Measurements from ENCODE around the gene SLC5A11.

SLC5A11 gene

DNA sequence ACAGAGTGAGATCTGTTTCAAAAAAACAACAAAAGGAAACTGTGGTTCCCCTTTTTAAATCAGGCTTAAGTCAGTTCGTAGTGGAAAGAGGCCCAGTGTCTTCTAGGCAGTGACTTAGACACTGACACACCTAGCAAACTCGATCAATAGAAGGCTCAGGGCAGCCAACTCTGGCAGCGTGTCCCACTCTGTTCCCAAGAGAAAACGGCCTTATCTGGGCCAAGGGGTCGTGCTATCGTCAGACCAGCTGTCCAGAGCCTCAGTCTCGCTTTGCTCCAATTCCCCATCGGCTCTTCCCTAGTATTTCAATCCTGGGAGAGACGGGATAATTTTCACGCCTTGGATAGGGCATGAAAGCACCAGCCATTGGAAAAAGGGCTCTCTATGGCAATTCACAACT is 72.9 kb downstream of the SLC5A11 start:
- DNase-seq (ENCODE audit: low spot score) = no peak

DNA sequence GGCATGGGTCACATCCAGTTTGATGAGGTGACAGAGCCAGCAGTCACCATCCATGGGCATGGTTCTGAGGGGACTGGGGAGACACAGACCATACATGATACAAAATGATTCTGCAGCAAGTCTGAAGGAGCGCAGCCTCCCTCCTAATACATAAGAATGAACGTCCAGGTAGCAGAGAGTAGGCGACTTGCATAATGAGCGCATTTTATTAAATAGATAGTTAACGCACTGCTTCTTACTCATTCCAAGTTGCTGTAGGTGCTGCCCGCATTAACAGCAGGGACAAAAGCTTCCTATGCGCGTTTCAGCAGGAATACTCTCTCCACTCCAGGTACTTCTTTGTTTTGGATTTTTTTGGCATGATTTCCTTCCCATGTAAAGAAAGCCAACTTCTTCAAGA is 73.8 kb downstream of the SLC5A11 start:
- no peak for DNase-seq (ENCODE audit: low spot score)

DNA sequence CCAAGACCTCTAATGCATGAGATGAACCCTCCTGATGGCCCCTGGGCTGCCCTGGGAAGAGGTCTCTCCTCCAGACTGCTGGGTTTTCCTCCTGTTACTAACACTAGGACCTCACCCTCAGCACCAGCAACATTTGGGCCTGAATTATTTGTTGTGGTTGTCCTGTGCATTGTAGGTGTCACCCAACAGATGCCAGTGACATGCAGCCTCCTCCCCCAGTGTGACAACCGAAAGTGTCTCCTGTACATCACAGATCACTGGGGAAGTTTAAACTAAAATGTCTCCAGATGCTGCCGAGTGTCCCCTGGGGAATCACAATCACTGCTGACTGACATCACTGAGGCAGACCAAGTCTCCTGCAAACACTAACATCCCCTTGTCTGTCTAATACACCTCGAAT is 74.8 kb downstream of the SLC5A11 start:
- DNase-seq (ENCODE audit: low spot score) = no peak

DNA sequence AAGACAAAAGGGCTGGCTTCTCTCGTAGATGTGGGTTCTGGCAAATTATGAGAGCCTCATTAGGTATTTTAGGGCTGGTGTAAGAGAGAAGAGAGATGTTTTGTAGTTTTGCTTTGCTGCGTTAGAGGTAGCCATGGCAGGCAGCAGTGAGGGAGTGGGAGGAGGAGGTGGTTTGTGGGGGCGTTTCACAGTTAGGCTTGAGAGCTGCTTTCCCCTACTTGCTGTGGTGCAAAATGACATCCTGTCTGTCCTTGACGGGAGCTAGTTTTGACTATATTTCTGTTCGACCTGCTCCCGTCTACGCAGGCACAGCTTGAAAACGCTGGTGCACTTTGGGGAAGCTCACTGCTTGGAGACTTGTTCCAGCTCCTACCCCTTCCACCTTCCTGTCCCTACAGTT is 75.5 kb downstream of the SLC5A11 start:
- DNase-seq (ENCODE audit: low spot score) = no peak

DNA sequence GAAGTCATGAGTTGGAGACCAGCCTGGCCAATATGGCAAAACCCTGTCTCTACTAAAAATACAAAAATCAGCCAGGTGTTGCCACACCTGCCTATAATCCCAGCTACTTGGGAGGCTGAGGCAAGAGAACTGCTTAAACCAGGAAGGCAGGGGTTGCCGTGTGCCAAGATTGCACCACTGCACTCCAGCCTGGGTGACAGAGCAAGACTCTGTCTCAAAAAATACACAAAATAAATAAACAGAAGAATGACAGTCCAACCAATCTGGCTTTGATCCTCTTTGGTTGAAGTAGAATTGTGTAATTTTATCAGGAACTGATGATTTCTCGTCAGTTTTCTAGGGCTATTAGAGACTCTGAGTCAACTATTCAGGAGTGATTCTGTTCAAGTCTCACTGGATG is 79.4 kb downstream of the SLC5A11 start:
- DNase-seq (ENCODE audit: low spot score) = no peak

DNA sequence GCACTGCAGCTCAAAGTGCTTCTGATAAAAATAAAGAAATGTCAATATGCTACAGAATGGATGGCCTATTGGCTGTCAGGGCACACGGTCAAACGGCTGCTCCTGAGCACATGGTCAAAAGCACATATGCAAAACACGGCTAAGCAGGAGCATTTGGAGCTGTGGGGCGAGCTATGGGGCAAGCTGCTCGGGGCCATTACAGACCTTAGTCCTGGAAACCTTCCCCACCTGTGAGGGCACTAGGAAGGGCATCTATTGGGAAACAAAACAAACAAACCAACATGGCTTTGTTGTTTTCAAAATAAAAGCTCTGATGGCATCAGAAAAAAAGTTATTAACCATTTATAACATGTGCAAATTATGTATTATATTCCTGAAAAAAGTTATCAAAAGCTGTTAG is 83.6 kb downstream of the SLC5A11 start:
- DNase-seq (ENCODE audit: low spot score) = no peak

DNA sequence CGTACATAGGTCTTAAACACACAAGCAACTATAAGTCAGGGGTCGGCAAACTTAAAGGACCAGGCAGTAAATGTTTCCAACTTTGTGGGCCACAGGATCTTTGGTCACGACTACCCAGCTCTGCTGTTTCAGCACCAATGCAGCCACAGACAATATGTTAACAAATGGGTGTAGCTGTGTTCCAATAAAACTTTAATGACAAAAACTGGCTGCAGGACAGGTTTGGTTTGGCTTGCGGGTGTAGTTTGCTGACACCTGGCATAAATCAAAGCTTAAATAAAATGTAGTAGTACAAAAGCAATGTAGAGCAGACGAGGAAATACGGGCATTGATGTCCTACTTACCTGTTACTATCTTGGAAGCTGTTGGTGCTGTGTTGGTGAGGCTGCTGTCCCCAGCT is 84.7 kb downstream of the SLC5A11 start:
- no peak for DNase-seq (ENCODE audit: low spot score)

DNA sequence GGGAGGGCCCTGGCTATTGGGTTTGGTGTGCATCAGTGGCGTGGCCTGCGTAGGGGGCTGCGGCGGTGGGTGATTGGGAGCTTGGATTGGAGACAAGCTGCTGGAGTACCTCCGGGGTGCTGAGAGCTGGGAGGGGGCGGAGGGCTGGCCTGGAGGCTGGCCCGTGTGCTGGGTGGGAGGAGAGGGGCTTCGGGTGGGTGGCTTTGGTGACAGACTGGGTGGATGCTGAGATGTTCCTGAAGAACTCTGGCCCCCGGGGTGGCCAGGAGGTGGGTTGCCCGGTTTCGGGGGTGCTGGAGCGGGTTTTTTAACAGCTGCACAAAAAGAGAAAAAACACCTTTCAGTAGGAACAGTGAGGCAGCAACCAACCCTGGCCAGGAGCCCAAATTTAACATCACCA is 85.3 kb downstream of the SLC5A11 start:
- DNase-seq (ENCODE audit: low spot score) = no peak

DNA sequence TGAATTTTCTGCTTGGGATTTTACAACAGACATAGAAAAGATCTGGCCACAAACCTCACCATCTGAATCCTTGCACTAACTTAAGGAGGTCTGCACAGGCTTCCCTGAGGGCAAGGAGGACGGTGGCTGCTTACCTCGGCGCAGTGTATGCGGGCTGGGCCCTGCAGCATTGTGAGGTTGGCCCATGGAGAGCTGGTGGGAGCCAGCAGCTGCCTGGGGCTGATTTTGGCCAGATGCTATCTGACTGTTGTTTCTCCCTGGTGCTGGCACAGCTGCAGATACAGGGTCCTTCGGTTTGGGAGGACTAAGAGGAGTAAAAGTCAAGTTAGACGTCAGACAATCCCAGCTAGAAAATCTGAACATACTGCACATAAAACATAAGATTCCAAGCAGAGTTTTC is 89.6 kb downstream of the SLC5A11 start:
- no peak for DNase-seq (ENCODE audit: low spot score)

DNA sequence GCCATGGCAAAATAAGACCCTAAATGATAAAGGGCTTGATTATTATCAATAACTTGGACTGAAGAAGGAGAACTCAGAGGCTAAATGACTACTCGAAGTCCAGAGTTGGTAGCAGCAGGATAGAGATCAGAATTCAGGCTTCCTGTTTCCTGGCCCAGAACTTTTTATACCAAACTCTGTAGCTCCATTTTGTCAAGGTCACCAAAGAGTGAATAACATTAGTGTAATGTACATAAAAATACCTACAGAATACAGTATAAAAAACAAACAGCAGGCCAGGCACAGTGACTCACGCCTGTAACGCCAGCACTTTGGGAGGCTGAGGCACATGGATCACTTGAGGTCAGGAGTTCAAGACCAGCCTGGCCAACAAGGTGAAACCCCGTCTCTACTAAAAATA is 90.4 kb downstream of the SLC5A11 start:
- no peak for DNase-seq (ENCODE audit: low spot score)

DNA sequence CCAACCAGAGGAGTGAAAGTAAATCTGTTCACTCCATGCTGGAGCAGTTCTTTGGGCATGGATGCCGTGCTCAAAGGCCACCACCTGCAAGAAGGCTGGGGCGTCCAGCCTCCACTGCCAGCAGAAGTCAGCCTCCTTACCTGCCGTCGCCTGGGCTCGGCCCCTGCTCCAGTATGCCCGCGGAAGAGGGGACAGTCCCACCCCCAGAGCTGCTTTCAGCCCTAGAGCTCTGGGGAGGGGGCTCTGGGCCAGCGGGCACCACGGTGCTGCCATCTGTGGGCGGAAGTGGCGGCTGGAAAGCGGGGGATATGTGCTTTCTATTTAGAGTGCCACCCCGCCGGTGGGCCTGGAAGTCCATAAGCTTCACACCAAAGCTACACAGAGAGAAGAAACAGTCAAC is 93.5 kb downstream of the SLC5A11 start:
- no peak for DNase-seq (ENCODE audit: low spot score)

DNA sequence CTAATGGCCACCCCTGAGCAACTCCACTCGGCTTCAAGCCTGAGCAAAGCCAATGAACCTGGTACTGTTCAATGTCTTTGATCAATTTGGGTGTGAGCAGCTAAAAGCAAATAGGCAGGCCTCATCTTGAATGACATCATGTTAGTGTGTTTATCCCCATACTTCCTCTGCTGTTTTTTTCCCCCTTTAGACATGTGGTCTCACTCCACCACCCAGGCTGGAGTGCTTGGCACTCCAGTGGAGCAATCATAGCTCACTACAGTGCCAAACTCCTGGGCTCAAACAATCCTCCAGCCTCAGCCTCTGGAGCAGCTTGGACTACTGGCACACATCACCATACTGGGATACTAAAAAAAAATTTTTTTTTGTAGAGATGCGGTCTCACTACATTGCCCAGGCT is 94.0 kb downstream of the SLC5A11 start:
- no peak for DNase-seq (ENCODE audit: low spot score)

DNA sequence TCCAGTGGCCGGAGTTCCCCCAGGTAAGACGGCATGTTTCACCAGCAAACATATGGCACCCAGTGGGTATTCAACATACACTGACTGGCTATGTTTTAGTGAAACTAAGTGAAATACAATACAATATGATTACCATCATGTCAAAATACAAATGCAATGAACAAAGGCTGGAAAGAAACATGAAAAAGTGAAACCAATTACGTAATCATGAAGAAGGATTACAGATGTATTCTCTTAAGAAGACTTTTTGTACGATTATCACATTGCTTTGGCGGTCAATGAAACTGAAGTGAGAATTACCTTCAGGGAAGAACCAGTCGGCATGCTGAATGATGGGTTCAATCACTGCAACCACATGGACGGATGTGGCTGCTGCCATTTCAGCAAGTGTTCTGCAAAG is 97.7 kb downstream of the SLC5A11 start:
- DNase-seq (ENCODE audit: low spot score) = no peak

DNA sequence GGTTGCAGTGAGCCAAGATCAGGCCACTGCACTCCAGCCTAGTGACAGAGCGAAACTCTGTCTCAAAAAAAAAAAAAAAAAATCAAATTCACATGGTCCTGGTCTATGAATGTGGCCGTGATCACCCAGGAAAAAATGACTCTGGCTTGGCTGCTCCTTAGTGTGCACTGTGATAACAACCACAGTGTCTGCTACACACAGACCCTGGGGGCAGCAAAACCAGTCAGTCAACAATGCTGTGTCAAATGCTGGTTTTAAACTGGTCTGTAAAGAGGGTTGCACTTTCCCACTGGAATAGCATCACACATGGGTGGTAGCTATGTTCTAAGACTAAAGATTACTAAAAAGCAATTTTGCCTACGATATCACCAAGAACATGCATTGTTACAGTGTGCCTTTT is 98.4 kb downstream of the SLC5A11 start:
- no peak for DNase-seq (ENCODE audit: low spot score)

DNA sequence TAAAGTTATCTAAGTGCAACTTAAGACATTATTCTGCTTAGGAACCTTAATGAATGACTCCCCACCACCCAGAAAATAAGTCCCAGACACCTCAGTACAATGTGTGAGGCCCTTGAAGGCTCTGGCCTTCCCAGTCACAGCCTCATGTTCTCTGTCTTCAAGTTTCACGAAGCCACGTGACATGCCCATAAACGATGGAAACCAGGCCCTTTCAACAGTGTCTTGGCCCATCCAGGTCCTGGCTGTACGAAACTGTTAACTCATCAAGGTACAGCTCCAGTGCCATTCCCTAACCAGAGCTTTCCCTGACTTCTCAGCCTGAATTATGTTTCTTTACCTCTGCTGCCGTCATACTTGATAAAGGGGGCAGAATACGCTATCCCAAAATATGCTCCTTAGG is 100.4 kb downstream of the SLC5A11 start:
- no peak for DNase-seq (ENCODE audit: low spot score)

DNA sequence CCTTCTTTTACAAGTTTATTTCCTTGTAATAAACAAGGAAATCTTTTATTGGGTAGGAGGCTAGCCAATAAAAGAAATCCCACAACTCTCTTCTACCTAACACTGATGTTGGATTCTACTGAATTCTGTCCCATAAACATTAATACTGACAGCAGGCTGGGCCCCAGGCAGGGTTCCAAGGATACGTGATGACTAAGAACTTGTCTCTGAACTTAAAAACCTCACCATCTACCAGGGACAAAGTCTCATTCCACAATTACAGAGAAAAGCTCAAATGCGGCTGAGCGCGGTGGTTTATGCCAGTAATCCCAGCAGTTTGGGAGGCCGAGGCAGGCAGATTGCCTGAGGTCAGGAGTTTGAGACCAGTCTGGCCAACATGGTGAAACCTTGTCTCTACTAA is 104.5 kb downstream of the SLC5A11 start:
- no peak for DNase-seq (ENCODE audit: low spot score)

DNA sequence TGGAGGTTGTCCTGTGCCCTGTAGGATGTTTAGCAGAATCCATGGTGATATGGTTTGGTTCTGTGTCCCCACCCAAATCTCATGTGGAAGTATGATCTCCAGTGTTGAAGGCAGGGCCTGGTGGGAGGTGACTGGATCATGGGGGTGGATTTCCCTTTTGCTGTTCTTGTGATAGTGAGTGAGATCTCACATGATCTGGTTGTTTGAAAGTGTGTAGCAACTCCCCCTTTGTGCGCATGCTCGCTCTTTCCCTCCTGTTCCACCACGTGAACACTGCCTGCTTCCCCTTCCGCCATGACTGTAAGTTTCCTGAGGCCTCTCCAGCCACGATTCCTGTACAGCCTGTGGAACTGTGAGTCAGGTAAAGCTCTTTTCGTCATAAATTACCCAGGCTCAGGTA is 107.5 kb downstream of the SLC5A11 start:
- no peak for DNase-seq (ENCODE audit: low spot score)

DNA sequence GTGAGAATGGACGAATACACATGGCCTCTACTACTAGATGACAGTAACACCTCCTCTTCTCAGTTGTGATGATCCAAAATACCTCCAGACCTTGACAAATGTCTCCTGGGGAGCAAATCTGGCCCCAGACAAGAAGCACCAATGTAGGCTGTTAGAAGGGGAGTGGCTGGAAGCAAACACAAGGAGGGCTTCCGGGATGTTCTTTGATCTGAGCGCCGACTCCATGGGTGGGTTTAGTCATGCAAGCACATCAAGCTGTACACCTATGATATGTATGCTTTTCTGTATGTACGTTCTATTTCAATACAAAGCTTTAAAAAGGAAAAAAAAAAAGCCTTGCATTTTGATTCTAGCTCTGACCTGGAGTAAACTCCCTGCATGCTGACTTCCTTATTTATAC is 108.0 kb downstream of the SLC5A11 start:
- no peak for DNase-seq (ENCODE audit: low spot score)

DNA sequence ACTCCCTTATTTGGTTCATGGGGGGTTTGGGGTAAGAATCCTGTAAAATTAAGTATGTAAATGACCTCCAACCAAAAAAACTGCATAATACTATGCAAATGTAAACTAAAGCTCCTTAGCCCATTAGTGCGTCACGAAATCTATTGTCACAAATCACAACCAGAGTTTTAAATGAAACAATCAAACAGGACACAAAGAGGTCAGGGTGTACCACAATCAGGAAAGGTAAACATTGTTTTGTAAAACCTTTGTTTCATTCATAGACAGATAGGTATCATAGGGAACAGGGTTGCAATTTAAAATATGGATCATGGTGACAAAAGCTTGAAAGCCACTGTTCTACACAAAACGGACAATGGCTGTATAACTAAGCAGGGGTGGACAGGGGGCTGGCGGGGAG is 108.4 kb downstream of the SLC5A11 start:
- DNase-seq (ENCODE audit: low spot score) = no peak

DNA sequence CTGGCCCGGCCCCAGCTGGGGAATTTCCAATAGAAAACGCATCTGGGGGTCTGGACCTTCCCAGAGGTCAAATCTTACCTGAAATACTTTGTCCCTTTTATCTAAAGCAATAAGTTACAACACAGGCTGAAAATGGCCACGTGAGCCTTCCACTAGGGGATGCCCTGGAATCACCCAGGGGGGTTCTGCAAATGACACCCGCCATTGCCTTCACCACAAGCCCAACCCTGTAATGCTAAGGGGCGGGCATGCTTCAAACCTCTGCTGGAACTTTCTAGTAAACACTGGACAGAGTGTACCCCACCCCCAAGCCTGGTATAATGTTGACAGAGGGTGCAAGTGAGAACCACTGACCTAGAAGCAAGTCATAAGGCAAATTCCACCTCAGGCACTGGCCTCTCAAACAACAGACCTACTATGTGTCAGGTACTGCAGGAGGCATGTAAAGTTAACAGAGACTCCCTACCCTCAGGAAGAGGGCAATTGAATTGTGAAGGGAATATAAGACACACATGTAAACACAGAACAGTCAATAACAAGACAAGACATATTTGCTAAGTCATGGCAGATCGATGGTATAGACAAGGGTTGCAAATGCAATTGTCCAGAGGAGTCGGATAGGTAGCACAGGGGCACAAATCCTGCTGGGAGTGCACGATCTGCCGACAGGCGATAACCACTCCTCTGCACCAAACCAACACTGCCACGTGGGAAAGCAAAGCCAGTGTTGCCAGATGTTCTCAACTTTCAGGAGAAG is 110.4 kb downstream of the SLC5A11 start:
- no peak for DNase-seq (ENCODE audit: low spot score)

DNA sequence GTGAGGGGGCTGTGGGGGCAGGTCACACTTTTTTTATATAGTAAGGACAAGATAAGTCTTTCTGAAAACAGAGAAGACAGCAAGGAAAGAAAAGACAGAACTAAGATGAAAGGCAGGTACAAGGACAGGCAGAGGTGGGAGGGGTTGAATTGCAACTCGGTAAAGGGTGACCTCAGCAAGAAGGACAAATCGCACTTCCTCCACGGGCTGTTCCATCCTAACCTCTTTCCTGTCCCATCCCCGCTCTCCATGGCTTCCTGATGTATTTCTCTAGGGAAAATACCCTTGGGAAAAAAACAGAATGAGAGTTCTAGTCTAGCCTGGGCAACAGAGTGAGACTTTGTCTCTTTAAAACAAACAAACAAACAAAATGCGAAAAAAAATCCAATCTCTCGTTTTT is 112.1 kb downstream of the SLC5A11 start:
- no peak for DNase-seq (ENCODE audit: low spot score)

Data from SK-N-DZ (cell line).